GM18507 (cell line): ENCODE measurements around the gene TMED8.
"Not testable (repeated sequence)": the region's sequence is repeated elsewhere in the genome, so short reads cannot be mapped to it uniquely, and the experiment has no call there.

Experiments used
- DNase-seq: peaks from one replicate; pipeline ENCODE4 v3.0.0; 2011; ENCODE audit warnings: low read depth; ENCODE audit not compliant: insufficient read length; ENCODE audit errors: extremely low spot score
- FAIRE-seq: peaks from 2 replicates; lab custom pipeline; 2011; peaks lifted over from hg19 to GRCh38; lab: Jason Lieb, UNC

Gene TMED8

GRCh38 chr14:77324816-77325745, 51.8 kb downstream of the TMED8 start:
- no peak for DNase-seq
- no peak for FAIRE-seq

DNA sequence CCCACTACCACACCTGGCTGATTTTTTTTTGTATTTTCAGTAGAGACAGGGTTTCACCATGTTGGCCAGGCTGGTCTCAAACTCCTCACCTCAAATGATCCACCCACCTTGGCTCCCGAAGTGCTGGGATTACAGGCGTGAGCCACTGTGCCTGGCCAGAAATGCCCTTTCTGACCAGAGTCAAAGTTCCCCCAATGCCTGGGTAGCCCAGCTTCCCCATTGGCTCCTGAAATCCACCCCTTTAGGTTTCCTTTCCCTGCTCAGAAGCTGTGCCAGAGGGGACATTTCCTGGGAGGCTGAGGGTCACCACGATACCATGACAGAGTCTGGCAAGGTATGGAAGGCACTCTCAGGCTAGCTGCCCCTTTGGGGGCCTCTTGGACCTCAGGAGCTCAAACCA, 52.6 kb downstream of the TMED8 start:
- FAIRE-seq, result no peak
- no peak for DNase-seq

DNA sequence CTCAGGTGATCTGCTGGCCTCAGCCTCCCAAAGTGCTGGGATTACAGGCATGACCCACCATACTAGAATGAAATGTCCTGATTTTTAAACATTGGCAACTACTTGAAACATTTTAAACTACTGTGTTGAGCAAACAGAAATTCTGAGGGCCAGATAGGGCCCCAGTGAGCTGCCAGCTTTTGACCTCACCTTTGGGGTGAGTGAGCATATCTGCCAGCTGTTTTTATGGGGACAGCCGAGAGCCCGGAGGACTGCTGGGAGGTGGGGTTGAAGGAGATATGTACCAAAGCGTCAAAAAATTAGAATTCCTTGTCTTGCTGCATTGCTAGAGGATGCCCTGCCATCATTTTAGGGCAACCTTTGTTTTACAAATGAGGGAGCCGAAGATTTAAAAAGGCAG, 53.3 kb downstream of the TMED8 start:
- DNase-seq, result no peak
- no peak for FAIRE-seq

GRCh38 chr14:77322951-77323350, 53.9 kb downstream of the TMED8 start:
- FAIRE-seq, result no peak
- no peak for DNase-seq

DNA sequence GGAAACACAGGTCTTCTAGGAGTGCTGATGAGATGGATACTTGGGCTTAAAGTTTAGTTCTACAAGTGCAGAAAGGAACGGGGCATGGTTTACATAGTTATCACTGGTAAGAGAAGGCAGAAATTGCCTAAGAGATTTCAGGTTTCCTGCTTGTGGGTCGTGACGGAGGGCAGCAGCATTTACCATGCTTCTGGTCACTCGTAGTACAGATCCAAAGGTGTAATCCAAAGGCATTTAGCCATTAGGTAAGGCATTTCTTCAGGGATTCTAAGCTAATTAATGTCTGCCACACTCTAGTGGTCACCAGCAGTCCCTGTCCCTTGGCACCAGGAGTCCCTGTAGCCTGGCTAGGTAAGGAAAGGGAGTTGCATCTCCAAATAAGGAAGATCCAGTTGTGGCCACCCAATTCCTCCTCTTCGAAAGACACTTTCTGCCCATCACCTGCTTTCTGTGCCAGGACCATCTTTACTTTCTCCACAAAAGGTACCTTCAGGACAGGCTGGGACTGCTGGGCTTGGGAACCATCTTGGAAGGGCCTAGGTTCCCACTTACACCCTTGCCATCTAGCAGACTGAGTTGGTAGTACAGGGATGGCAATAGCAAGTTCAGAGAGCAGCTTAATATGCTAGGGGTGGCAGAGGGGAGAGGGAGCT, 54.5 kb downstream of the TMED8 start:
- DNase-seq, result no peak
- FAIRE-seq, result no peak

DNA sequence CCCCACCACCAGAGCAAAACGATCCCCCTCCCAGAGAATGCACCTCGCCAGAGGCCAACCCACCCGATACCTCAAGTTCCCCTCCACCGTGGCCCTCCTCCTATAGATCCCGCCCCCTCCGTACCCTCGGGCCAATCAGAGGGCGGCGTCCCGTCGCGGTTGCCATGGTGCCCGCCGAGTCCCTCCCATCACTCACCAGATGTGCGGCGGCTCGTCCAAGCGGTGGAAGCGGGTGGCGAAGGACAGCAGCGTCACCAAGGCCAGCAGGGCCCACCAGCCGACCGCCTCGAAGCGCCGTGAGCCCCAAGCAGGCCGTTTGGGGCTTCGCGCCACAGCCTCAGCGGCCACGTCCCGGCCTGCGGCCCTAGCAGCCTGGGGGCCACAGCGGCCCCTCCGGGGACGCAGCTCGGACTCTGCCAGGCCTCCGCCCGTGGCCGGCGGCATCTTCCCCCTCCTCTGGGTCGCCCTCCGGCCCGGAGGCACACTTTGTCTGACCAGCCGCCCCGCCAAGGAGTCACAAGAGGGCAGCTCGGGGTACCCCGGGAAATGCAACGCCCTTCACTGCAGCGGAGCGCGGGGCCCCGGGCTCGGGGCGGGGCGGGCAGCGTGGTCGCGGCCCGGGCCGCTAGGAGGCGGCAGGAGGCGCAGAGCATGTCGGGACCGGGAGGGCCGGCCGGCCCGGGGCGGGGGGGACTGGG, 56.5 kb downstream of the TMED8 start, which contains the start of gene POMT2:
Gene POMT2, minus strand, starts transcription at position 646 of the 698 bp plus-strand sequence. Its CDS starts 202 bp downstream, at position 444.
- FAIRE-seq (peak; percentile 96), DNase-seq (peak; percentile 83)

GRCh38 chr14:77319422-77319821, 57.5 kb downstream of the TMED8 start:
- DNase-seq (no peak), FAIRE-seq (no peak)

- DNase-seq, FAIRE-seq: not testable (repeated sequence)
These were observed 58.1 kb downstream of the TMED8 start for GRCh38 chr14:77318756-77319155.

DNA sequence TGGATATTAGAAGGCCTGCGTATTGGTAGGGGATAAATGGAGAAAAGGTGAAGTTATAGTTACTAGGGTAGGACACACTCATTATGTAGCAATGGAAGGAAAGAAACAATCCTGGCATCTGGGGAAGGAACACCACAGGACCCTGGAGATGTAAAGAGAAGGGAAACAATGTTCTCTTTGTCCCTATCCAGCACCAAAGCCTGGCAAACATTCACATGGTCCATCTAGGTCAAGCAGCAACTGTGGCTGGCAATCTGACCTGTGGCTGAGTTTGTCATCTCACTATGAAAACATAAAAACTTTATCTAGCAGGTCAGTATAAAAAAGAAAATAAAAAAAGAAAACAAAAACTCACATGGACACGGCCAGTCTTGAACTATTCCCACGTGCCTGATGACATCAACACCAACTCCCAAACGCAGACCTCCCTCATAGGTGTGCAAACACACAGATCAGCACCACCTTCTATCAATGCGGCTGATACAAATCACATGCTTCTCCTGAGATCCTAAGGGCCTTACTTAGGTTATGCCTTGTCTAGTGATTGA, 58.8 kb downstream of the TMED8 start:
- DNase-seq, result no peak
- no peak for FAIRE-seq

GRCh38 chr14:77316872-77317301, 60.0 kb downstream of the TMED8 start:
- FAIRE-seq (no peak), DNase-seq (no peak)

- FAIRE-seq (no peak), DNase-seq (no peak)
These were observed 60.7 kb downstream of the TMED8 start for GRCh38 chr14:77316195-77316505.

GRCh38 chr14:77314539-77315457, 62.1 kb downstream of the TMED8 start:
- FAIRE-seq (no peak), DNase-seq (no peak)

DNA sequence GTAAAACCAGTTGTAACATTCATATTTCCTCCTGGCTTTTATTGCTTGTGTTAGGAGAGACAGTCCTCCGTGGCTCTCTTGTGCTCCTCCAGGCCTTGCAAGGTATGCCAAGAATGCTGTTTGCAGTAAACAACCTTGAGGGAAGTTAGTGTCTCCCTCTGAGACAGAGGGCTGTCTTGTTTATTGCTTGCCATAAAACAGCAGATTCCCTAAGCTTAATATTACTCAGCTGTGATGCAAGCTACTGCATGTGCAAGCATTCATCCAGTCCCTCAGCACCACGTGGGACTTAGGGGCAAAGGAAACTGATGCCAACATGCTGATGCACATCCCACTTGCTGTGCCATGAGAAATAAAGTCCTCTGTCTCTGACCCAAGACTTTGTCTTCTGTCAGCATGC, 62.9 kb downstream of the TMED8 start:
- DNase-seq (no peak), FAIRE-seq (no peak)

- DNase-seq, result no peak
- FAIRE-seq, result no peak
These were observed 63.5 kb downstream of the TMED8 start for GRCh38 chr14:77313371-77313770.

DNA sequence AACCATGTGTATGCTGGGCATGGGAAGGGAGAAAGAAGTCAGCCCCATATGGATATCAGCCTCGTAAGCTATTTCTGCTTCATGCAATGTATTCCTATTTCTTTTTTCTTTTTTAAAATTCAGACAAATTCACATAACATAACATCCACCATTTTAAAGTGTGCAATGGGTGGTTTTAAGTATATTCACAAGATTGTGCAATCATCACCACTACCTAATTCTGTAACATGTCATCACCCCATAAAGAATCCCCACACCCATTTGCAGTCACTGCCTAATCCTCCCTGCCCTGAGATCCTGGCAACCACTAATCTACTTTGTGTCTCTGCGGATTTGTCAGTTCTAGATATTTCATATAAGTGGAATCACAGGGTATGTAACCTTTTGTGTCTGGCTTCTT, 65.7 kb downstream of the TMED8 start:
- DNase-seq, result no peak
- no peak for FAIRE-seq

DNA sequence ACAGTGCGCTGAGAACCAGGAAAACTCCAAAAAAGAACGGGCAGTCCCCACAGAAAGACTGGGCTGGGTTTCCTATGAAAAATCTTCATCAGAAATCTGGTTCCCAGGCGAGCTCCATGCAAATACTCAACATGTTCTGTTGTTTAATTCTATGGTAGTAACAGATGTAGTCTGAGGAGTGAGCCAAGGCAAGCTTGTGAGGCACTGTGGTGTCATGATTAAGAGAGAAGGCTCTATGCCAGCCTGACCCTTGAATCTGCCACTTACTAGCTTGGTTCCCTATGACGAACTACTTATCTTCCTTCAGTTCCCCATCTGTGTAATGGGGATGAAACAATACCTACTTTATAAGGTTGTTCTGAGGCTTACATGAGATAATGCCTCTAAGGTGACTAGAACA, 66.9 kb downstream of the TMED8 start:
- FAIRE-seq (no peak), DNase-seq (no peak)

GRCh38 chr14:77309131-77309530, 67.8 kb downstream of the TMED8 start:
- DNase-seq (no peak), FAIRE-seq (no peak)

DNA sequence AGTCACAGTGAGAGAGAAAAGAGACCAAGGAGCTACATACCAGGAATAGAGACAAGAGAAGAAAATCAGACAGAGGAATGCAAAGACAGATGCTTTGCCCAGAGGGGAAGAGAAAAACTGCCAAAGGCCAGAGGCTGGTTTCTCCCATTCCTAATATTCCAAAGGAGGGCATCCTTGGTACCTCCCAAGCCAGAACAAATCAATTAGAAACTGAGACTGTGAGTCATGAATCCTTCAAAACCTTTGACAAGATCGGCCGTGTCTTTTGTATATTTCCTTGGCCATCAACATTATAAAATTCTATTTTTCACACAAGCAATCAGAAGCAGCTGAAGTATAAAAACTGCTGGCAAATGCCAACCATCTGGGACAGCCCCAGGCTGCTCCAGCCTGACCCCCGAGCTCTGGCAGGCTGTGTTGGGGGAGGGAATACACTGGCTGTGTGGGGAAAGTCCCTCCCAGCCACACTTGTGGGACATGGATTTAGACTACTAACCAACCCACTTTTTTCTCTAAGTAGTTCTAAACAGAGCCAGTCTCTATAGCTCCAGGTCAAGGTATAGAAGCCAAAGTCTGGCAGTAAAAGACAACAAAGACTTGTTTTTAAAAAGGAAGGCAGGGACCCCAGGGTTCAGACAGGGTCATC, 69.9 kb downstream of the TMED8 start:
- no peak for FAIRE-seq
- DNase-seq, result no peak

DNA sequence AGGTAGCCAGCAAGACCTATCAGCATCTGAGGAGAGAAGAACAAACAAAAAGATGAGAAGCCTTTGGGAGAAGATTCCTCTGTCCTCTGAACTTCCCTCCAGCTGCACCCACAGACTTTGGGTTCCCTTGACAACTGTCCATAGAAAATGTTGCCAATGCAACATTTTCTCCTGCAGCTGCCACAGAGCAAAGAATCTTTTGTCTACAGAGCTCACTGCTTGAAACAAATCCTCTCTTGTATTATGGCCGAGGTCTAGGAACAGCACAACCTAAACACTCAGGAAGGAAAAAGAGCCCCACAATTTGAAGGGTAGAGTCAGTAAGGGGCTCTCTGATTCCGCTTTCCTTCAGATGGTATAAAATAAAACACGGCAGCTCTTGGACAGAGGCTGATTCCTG, 70.5 kb downstream of the TMED8 start:
- no peak for DNase-seq
- no peak for FAIRE-seq
